Measurements from ENCODE around the gene AKR1C1. TPM values are rescaled to one million over a fixed set of nuclear protein-coding genes. Genes with fewer than 3 reads are reported as not detected.

AKR1C1 gene
- 330 and 378 TPM in 2 replicates for total RNA-seq

GRCh38 chr10:4962876-4963814 lies at the start of gene AKR1C1:
Gene AKR1C1 (plus strand): TSS chr10:4963415. CDS start chr10:4963445, 30 bp downstream.

DNA sequence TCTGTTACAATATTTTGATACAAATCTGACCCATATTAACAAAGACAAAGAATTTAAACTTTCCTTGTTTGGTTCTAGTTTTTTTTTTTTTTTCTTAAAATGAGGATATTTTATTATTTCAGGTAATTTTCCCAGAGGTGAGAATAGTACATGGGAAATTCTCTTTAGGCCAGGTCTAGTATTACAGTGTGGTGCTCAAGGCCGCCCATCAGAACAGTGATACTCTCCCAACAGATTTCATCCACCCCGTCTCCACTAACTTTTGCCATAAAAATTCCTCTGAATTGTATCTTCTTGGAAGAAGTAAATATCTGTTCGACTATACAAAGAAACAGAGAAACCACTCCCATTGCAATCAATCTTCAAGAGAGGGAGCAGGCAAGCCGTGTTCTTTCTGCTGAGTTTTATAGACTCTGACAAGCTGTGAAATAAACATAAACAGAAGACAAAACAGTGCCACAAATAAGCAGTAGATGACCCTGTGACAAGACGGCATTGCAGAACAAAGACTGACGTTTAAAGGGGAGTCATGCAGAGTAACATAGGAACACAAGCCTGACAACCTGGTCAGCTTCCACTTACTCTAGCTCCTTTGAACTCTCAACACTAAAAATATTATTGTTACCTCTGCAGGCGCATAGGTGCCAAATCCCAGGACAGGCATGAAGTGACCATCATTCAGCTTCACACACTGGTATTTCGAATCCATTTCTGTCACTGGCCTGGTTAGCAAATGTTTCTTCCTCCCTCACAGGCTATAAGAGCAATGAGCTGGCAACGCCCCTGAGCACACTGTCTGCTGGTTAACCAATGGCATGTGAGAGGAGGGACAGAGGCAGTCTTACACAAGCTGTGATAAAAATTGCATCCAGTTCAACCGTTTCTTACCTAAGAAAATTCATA lies 40.2 kb downstream of the AKR1C1 start, which contains the start of gene AKR1C2:
Gene AKR1C2 (minus strand): TSS at position 731 of the 903 bp plus-strand sequence. CDS start 22 bp downstream, at position 709.

Other genes starting within 250 kb of the AKR1C1 start
- gene AKR1E2, start 137.2 kb upstream of the AKR1C1 start, total RNA-seq, result 5.0 and 5.4 TPM in 2 replicates
- 30.5 and 71.3 TPM in 2 replicates for gene AKR1C2, start 40.4 kb downstream of the AKR1C1 start, total RNA-seq
- gene AKR1C3, start 131.0 kb downstream of the AKR1C1 start, total RNA-seq, result 163 and 174 TPM in 2 replicates
- gene AKR1C8, start 221.7 kb downstream of the AKR1C1 start, total RNA-seq, result not detected in 2 replicates
- not detected in 2 replicates for gene AKR1C4, start 233.4 kb downstream of the AKR1C1 start, total RNA-seq